ENCODE results near the gene TUBG1. TPM values are rescaled to one million over a fixed set of nuclear protein-coding genes. Genes with fewer than 3 reads are reported as not detected.

Gene TUBG1
- 10 to 100 TPM; 59.1 to 99.4 TPM for total RNA-seq

DNA sequence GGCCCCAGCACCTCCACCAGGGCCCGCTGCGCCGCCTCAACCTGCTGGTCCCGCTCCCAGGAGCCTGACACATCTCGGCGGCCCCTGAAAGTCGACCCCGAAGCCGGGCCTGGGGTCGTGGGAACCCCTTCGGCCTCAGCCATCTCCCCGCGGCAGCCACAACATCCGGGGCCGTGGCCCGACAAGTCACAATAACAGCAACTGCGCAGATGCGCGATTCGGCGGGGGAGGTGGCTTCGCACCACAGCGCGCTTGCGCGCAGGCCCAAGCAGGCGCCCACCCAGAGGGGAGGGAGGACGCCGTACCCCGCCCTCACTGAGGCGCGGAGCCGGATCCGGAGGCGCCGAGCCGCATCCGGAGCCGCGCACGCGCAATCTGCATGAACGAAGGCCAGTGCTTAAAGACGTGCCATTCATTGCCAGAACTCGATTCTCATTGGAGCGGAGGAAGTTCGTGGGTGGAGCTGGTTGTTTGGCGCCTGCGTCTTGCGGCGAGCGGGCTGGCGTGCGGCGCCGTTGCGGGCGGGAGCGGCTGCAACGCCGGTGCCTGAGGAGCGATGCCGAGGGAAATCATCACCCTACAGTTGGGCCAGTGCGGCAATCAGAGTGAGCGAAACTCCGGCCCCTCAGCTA lies at the start of gene TUBG1, which contains the start of gene RETREG3:
TUBG1 (plus strand) TSS at position 502 of the 632 bp plus-strand sequence; CDS start at position 557, 55 bp downstream.
RETREG3 (minus strand) TSS at position 193 of the 632 bp plus-strand sequence; CDS start at position 143, 50 bp downstream.
- ATAC-seq = peak; percentile 94 to 98
- Mint-ChIP-seq H3K4me3 (peak within 1 kb of the TSS; percentile 100), H3K36me3 (peaks cover 5% of the 10 kb centered on the region), H3K9me3 (no peaks in the 10 kb centered on the region), H3K27me3 (no peaks in the 10 kb centered on the region), H3K27ac (peak within 1 kb of the TSS; percentile 94 to 97), H3K4me1 (ENCODE audit: low read depth in 2 of 2) (peaks cover 26 to 38% of the 10 kb centered on the region in 2 donors)
- DNase-seq (ENCODE audit: low spot score) = peak; percentile 99

GRCh38 chr17:42560246-42560645 lies 49.2 kb upstream of the TUBG1 start:
- Mint-ChIP-seq H3K36me3 (no peaks in the 10 kb centered on the region), H3K27me3 (no peaks in the 10 kb centered on the region), H3K27ac (peak overlapping the region; percentile 84 to 91), H3K4me3 (peak overlapping the region; percentile 38), H3K9me3 (no peaks in the 10 kb centered on the region), H3K4me1 (ENCODE audit: low read depth in 2 of 2) (peaks cover 16 to 30% of the 10 kb centered on the region in 2 donors)
- ATAC-seq = no peak
- no peak for DNase-seq (ENCODE audit: low spot score)

GRCh38 chr17:42561897-42562387 lies 47.5 kb upstream of the TUBG1 start, which contains the start of gene COASY:
COASY (plus strand) TSS chr17:42562148; CDS start chr17:42562623, 475 bp downstream.
- Mint-ChIP-seq H3K27me3 (no peaks in the 10 kb centered on the region), H3K9me3 (no peaks in the 10 kb centered on the region), H3K36me3 (no peaks in the 10 kb centered on the region), H3K27ac (peak within 1 kb of the TSS; percentile 91 to 98), H3K4me3 (peak within 1 kb of the TSS; percentile 94), H3K4me1 (ENCODE audit: low read depth in 2 of 2) (peaks cover 19 to 30% of the 10 kb centered on the region in 2 donors)
- DNase-seq (ENCODE audit: low spot score) = peak; percentile 95
- peak; percentile 78 to 84 for ATAC-seq

DNA sequence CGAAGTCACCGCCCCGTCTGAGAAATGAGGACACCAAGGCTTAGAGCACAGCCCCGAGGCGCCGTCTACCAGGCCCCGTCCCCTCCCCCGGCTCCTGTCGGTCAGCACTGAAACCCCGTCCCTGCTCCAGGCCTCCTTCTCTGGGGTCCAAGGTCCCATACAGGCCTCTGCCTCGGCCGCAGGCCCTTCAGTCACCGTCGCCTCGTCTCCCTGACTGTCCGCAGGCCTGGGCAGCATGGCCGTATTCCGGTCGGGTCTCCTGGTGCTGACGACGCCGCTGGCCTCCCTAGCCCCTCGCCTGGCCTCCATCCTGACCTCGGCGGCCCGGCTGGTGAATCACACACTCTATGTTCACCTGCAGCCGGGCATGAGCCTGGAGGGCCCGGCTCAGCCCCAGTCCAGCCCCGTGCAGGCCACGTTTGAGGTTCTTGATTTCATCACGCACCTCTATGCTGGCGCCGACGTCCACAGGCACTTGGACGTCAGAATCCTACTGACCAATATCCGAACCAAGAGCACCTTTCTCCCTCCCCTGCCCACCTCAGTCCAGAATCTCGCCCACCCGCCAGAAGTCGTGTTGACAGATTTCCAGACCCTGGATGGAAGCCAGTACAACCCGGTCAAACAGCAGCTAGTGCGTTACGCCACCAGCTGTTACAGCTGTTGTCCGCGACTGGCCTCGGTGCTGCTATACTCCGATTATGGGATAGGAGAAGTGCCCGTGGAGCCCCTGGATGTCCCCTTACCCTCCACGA lies 46.9 kb upstream of the TUBG1 start:
- Mint-ChIP-seq H3K4me3 (peak overlapping the region; percentile 94), H3K4me1 (ENCODE audit: low read depth in 2 of 2) (peaks cover 20 to 27% of the 10 kb centered on the region in 2 donors), H3K36me3 (no peaks in the 10 kb centered on the region), H3K27ac (peak overlapping the region; percentile 91 to 98), H3K27me3 (no peaks in the 10 kb centered on the region), H3K9me3 (no peaks in the 10 kb centered on the region)
- ATAC-seq (peak; percentile 41 to 66), DNase-seq (ENCODE audit: low spot score) (peak; percentile 77)

DNA sequence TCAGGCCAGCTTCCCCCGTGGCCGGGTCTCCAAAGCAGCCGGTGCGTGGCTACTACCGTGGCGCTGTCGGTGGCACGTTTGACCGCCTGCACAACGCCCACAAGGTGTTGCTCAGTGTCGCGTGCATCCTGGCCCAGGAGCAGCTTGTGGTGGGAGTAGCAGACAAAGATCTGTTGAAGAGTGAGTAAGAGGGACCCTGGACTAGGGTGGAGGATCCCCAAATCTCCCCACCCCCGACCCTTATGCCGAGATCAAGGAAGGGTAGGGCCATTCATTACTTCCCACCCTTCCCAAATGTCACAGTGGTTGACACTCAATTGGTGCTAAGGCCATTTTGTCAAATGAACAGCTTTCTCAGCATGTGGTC lies 46.4 kb upstream of the TUBG1 start:
- Mint-ChIP-seq H3K4me3 (peak overlapping the region; percentile 94), H3K9me3 (no peaks in the 10 kb centered on the region), H3K4me1 (ENCODE audit: low read depth in 2 of 2) (peaks cover 23 to 31% of the 10 kb centered on the region in 2 donors), H3K36me3 (no peaks in the 10 kb centered on the region), H3K27me3 (no peaks in the 10 kb centered on the region), H3K27ac (peak overlapping the region; percentile 91 to 98)
- ATAC-seq = no peak
- DNase-seq (ENCODE audit: low spot score) = no peak

DNA sequence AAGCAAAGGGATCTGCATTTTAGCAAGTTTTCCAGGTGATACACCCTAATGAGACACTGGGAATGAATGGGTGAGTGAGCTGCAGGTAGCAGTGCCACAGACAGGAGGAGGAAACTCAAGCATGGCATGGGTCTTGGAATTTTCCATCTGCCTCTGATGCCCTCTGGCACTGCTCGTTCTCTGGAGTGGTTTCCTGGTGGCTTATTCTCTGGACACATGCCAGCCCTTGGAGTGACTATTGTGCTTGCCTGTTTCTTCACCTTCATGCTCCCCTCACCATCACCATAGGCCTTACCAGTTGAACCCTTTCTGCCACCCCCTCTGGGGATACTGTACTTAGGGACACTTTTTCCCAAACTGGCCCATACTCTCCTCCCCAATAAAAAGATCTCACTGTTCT lies 45.9 kb upstream of the TUBG1 start:
- H3K4me3 Mint-ChIP-seq = peak overlapping the region; percentile 94
- peaks cover 24 to 31% of the 10 kb centered on the region in 2 donors for H3K4me1 Mint-ChIP-seq (ENCODE audit: low read depth in 2 of 2)
- DNase-seq (ENCODE audit: low spot score) (no peak), ATAC-seq (no peak)
- H3K9me3 Mint-ChIP-seq = no peaks in the 10 kb centered on the region
- no peaks in the 10 kb centered on the region for H3K27me3 Mint-ChIP-seq
- H3K27ac Mint-ChIP-seq = peak overlapping the region; percentile 91 to 98
- H3K36me3 Mint-ChIP-seq = no peaks in the 10 kb centered on the region

- Mint-ChIP-seq H3K4me3 (peak overlapping the region; percentile 94), H3K36me3 (no peaks in the 10 kb centered on the region), H3K4me1 (ENCODE audit: low read depth in 2 of 2) (peaks cover 27 to 35% of the 10 kb centered on the region in 2 donors), H3K9me3 (no peaks in the 10 kb centered on the region), H3K27ac (peak overlapping the region; percentile 91 to 98), H3K27me3 (no peaks in the 10 kb centered on the region)
- ATAC-seq = no peak
- no peak for DNase-seq (ENCODE audit: low spot score)
Measured at GRCh38 chr17:42563950-42564349, 45.5 kb upstream of the TUBG1 start.

DNA sequence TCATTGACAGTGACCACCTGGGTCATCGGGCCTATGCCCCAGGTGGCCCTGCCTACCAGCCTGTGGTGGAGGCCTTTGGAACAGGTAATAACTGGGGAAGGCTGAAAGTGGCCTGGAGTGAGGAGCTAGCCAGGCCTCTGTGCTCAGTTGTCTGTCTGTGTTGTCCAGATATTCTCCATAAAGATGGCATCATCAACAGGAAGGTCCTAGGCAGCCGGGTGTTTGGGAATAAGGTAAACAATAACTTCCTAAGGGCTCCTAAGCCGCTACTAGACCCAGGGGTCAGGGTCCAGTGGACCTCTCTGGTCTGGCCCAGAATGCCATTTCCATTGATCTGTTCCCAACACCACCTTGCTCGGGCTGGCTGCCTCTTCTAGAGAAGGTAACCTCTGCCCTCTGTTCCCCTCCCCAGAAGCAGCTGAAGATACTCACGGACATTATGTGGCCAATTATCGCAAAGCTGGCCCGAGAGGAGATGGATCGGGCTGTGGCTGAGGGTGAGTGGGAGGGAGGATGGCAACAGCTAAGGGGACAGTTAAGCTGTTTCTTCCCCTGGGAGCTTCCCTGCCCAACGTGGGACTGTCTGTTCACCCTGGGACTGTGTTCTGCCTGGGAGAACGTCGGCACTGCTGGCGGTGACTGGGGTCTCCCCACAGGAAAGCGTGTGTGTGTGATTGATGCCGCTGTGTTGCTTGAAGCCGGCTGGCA lies 44.5 kb upstream of the TUBG1 start:
- DNase-seq (ENCODE audit: low spot score) = no peak
- peak overlapping the region; percentile 70 to 91 for H3K27ac Mint-ChIP-seq
- H3K4me1 Mint-ChIP-seq (ENCODE audit: low read depth in 2 of 2) = peaks cover 31 to 37% of the 10 kb centered on the region in 2 donors
- no peaks in the 10 kb centered on the region for H3K9me3 Mint-ChIP-seq
- no peaks in the 10 kb centered on the region for H3K36me3 Mint-ChIP-seq
- H3K4me3 Mint-ChIP-seq = peak overlapping the region; percentile 22
- H3K27me3 Mint-ChIP-seq = no peaks in the 10 kb centered on the region
- no peak for ATAC-seq

DNA sequence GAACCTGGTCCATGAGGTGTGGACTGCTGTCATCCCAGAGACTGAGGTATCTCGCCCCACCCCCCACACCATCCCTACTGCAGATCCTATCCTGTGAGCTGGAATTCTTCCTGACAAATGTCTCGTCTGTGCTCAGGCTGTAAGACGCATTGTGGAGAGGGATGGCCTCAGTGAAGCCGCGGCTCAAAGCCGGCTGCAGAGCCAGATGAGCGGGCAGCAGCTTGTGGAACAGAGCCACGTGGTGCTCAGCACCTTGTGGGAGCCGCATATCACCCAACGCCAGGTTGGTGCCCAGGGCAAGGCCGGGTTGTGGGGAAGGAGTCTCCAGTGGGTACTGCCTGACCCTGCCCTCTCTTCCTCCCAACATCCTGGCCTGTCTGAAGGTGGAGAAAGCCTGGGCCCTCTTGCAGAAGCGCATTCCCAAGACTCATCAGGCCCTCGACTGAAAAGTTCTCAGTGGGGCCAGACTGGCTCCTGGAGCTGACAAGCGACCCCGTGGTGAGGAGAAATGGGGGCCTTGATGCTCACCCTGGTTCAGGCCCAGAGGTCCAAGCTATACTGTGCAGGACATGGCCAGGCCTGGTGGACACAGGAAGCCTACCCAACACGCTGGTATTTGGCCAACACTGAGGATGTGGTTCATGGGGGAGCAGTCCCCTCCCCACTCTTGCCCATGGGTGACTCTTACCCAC lies 43.8 kb upstream of the TUBG1 start:
- Mint-ChIP-seq H3K4me3 (no peak overlapping the region), H3K27ac (peak overlapping the region; percentile 87 to 97), H3K9me3 (no peaks in the 10 kb centered on the region), H3K4me1 (ENCODE audit: low read depth in 2 of 2) (peaks cover 33 to 37% of the 10 kb centered on the region in 2 donors), H3K27me3 (no peaks in the 10 kb centered on the region), H3K36me3 (no peaks in the 10 kb centered on the region)
- DNase-seq (ENCODE audit: low spot score) (no peak), ATAC-seq (no peak)

DNA sequence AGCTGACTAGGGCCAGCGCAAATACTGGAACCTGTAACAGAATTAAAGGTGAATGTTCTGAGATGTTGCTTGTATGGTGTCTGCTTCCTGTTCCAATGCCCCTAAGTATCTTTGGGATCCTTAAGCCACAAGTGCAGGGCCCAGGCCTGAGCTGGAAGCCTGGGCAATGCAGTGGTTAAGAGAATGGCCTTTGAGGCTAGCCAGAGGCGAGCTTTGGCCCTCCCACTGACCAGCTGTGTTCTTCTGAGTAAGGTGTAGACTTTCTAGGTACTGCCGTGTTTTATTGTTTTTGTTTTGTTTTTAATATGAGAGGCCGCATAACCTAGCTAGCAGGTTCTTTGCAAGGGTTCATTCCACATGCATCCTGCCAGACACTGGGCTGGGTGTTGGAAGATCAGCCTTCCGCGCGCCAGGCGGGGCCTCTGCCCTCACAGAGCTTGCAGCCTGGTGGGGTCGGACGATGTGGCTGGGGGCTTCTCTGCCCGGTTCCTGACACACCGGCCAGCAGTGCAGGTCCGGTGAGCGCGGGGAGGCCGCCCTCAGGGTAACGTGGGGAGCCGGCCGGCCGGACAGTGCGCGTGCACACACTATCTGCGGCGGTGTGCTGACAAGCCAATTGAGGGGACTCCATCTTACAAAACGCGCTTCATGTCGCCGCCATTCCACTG lies 43.1 kb upstream of the TUBG1 start:
- ATAC-seq (no peak), DNase-seq (ENCODE audit: low spot score) (no peak)
- H3K27me3 Mint-ChIP-seq = no peaks in the 10 kb centered on the region
- H3K9me3 Mint-ChIP-seq = no peaks in the 10 kb centered on the region
- H3K36me3 Mint-ChIP-seq = no peaks in the 10 kb centered on the region
- H3K27ac Mint-ChIP-seq = peak overlapping the region; percentile 87 to 97
- peaks cover 33 to 36% of the 10 kb centered on the region in 2 donors for H3K4me1 Mint-ChIP-seq (ENCODE audit: low read depth in 2 of 2)
- H3K4me3 Mint-ChIP-seq = peak overlapping the region; percentile 96

DNA sequence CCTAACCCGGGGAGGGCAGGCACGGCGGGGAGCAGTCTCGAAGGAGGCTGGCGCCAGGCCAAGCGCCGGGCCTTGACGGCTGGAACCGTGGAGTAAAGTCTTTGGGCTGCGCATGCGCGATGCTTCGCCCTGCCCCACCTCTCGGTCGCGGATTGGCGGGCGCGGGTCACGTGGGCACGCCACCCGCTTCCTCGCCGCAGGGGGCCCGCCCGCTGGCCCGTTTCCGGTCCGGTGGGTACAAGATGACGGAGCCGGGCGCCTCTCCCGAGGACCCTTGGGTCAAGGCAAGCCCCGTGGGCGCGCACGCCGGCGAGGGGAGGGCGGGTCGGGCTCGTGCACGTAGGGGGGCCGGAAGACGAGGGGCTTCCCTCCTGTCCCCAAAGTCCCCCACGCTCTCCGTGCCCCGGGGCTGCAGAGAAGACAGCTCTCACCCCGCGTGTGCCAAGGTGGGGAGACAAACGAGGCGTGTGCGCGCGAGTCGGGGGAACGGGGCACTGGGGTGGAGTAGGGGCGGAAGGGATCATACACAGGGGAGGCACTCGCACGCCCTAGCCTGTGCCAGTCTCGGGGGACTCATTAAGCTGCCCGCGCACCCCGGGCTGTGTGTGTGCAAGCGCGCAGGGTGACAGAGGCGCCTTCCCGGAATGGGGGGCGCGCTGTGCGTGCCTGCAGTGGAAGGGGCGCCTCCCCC lies 42.5 kb upstream of the TUBG1 start, which contains the start of gene MLX:
MLX (plus strand) TSS at position 218 of the 691 bp plus-strand sequence; CDS start at position 243, 25 bp downstream.
- H3K36me3 Mint-ChIP-seq = no peaks in the 10 kb centered on the region
- H3K4me3 Mint-ChIP-seq = peak within 1 kb of the TSS; percentile 96
- no peaks in the 10 kb centered on the region for H3K27me3 Mint-ChIP-seq
- peak within 1 kb of the TSS; percentile 87 to 97 for H3K27ac Mint-ChIP-seq
- DNase-seq (ENCODE audit: low spot score) (peak; percentile 97), ATAC-seq (peak; percentile 88 to 91)
- no peaks in the 10 kb centered on the region for H3K9me3 Mint-ChIP-seq
- H3K4me1 Mint-ChIP-seq (ENCODE audit: low read depth in 2 of 2) = peaks cover 30% of the 10 kb centered on the region in 2 donors
